GM18502 (cell line): ENCODE results near the gene FAM236C.
"Not testable (repeated sequence)": the region's sequence is repeated elsewhere in the genome, so short reads cannot be mapped to it uniquely, and the experiment has no call there.

Experiments
- ATAC-seq: cut with Tn5 transposase; IDR thresholded peaks from one replicate; pipeline ENCODE4 v1.9.1; 2021; ENCODE audit warnings: mild to moderate bottlenecking; ENCODE audit not compliant: unreplicated experiment, poor library complexity

FAM236C gene

DNA sequence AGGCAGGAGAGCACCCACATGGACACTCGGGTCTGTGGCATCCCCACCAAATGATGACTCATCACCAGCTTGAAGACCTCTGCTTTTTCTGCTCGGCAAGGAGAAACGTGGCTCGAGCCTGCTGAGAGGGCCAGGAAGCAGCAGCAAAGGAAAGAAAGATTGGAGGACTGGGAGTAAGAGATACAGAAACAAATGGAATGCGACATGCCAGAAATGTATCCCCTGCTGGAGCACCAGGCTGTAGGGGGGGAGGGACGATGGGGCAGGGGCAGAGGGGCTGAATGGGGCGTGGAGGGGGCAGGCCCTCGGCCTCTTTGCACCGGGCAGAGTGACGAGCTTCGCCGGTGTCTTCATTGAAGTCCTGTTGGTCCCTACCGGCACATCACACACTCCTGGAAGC lies at the start of gene FAM236C:
Gene FAM236C, plus strand, starts transcription at position 301 of the 400 bp plus-strand sequence. CDS start 100 bp downstream, outside the sequence.
- not testable (repeated sequence) for ATAC-seq

DNA sequence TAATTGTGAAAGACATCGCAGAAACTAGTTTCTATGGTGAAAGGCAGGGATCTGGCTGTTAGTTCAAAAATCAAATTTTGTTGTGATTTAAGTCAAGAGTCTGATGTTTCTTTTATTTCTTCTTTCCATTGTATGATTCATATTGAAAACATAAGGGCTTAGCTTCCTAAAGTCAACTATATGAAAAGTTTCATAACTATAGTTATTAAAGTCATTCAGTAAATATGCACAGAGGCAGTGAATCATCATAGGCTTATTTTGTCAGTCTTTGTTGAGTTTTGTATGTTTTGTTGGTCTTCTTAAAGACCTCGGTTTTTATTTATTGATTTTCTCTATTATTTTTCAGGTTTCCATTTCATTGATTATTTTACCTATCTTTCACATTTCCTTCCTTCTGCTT lies 29.5 kb upstream of the FAM236C start:
- not testable (repeated sequence) for ATAC-seq

DNA sequence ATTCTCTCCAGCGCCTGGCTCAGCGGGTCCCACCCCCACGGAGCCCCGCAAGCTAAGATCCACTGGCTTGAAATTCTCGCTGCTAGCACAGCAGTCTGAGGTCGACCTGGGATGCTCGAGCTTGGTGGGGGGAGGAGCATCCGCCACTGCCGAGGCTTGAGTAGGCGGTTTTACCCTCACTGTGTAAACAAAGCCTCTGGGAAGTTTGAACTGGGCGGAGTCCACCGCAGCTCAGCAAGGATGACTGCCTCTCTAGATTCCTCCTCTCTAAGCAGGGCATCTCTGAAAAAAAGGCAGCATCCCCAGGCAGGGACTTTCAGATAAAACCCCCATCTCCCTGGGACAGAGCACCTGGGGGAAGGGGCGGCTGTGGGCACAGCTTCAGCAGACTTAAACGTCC lies 22.7 kb upstream of the FAM236C start:
- ATAC-seq: not testable (repeated sequence)

- ATAC-seq: not testable (repeated sequence)
Observed at GRCh38 chrX:72916096-72916495, 3.7 kb downstream of the FAM236C start.

DNA sequence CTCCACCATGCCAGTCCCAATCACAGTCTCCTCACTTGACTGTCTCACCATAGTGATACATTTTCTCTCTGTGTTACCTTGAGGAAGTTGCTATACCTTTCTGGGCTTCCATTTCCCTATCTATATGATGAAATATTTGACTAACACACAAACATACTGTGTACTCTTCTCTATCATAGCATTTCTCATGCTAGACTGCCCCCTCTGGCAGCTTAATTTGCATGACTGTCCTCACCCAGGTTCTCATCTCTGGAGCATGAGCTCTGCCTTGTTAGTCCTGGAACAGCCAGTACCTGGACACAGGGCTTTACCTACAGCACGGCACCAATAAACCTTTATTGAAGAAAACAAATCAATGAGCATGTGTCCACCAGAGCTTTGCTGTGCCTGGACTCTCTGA lies 19.9 kb downstream of the FAM236C start:
- not testable (repeated sequence) for ATAC-seq

DNA sequence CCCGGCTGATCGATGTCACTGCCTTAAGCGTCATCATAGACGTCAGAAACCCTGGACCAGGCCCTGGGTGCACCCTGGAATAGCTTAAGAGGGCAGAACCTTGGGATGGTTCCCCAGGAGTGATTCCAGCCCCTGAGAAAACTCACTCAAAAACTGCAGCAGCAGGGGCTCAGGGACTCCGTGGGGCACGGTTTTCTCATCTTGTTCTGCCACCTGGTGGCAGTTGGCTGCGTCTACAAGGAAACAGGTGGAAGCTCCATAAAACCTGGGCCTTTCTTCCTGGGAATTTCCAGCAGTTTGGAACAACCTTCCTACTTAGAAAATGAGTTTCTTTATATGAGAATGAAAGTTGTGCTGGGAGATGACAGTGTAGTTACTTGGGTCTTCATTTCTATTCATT lies 24.0 kb downstream of the FAM236C start:
- not testable (repeated sequence) for ATAC-seq

DNA sequence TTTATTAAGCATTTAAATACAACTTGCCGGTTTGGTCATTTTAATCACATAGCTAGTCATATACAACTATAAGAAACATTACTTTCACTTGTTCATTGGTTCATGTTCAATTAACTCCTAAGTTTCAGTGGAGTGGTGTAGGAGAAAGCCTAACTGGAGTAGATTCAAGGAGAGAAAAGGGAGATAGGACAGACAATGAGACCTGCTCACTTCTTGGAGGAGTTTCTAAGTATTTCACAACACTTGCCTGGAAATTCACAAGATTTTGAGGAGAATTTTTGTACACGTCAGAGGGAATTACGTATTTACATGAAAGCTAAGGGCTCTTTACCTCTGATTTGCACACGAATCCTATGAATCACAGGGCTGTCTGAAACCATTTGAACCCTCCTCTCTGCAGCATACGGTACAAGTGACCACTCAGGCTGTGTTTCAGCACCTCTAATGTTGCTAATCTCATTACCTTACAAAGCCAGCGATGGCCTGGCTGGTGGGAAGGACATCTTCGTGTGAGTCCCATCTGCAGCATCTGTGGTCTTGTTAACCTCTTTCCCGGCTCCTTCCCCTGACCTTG lies 24.6 kb downstream of the FAM236C start:
- not testable (repeated sequence) for ATAC-seq

DNA sequence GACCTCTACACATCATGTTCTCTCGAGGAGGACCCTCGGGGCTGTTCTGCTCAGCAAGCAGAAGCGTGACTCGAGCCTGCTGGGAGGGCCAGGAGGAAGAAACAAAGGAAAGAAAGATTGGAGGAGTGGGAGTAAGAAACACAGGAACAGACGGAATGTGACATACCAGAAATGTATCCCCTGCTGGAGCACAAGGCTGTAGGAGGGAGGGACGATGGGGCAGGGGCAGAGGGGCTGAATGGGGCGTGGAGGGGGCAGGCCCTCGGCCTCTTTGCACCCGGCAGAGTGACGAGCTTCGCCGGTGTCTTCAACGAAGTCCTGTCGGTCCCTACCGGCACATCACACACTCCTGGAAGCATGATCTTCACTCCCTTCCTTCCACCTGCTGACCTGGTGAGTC lies 25.5 kb downstream of the FAM236C start, which contains the start of gene FAM236A:
Gene FAM236A, plus strand, starts transcription at position 301 of the 400 bp plus-strand sequence. Its CDS starts 57 bp downstream, at position 358.
- not testable (repeated sequence) for ATAC-seq

DNA sequence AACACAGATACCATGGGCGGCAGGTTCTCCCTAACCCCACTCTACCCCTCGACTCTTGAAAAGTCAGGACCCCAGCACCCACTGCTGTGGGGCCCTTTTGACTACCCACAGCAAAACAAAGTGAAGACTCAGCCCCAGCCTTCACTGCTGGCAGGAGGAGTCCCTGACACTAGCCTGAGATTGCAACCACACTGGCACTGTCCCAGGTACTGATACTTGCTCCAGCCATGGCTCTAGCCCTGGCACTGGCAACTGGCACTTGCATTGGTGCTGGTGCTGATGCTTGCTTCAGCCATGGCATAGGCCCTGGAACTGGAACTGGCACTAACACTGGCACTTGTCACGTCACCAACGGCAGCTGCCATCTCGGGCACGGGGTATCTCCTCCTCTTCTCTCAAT lies 29.9 kb downstream of the FAM236C start:
- not testable (repeated sequence) for ATAC-seq

DNA sequence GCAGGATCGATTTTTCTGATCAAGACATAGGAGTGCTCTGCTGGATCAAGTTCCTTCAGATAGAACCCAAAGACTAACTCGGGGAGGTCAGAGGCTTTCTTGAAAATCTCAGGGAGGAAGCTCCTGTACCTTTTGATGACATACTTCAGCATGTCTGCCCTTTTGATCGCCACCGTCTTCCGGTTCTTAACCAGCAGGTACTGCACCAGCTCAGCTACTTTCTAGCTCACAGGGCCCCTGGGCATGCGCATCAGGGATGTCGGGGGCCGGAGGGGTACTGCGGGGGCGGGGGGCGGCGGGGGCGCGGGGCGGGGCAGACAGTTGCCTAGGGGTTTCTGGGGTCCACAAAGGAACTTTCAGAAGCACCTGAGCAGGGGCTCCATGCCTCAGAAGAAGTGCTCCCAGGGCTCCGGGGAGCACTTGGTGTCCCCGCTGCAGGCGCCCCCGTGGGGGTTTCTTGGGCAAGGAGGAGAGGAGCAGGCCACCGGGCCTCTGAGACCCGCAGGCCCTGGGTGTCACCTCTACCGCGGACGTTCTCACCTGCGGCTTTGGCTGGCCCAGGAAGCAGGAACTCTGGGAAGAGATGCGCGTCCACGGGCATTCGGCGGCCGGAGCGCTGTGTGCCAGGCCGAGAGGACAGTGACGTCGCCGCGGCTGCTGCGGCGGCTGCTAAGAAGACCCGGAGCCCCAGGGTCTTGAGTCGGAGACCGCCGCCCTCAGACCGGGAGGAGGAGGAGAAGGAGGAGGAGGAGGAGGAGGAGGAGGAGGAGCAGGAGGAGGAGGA lies 30.8 kb downstream of the FAM236C start:
- ATAC-seq: peak; percentile 79

- ATAC-seq: peak; percentile 90
Observed at GRCh38 chrX:72943819-72944169, 31.4 kb downstream of the FAM236C start, which contains the start of gene DMRTC1. Gene DMRTC1, minus strand, starts transcription at chrX:72943837. Its CDS starts 68,143 bp downstream, at chrX:72875694.

- not testable (repeated sequence) for ATAC-seq
Observed at GRCh38 chrX:72959971-72960370, 47.6 kb downstream of the FAM236C start.
